ENCODE measurements around the gene SRRM2.

SRRM2 gene

DNA sequence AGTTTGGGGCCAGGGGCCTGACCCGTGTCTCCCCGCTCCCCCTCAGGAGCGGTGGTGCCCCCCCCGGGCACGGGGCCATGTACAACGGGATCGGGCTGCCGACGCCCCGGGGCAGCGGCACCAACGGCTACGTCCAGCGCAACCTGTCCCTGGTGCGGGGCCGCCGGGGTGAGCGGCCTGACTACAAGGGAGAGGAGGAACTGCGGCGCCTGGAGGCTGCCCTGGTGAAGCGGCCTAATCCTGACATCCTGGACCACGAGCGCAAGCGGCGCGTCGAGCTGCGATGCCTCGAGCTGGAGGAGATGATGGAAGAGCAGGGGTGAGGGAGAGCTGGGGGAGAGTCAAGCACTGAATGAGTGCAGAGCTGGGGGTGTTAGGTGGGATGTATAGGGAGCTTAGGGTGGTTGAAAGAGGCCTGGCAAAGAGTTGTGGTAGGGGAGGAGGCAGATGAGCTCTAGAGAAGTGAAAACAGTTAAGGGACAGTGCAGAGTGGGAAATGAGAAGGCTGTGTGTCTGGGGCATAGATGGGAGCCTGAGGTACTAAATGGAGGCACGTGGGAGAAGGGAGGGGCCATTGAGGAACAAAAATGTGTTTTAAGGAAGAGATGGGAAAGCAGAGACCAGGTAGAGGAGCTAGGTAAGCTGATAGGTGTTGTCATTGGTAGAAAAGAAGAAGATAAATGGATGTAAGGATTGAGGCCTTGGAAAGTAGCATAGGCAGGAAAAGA lies 4.0 kb downstream of the SRRM2 start:
- Mint-ChIP-seq H3K36me3 (ENCODE audit: low read depth) (peaks cover 72% of the 10 kb centered on the region), H3K4me3 (peak overlapping the region; percentile 8), H3K27me3 (ENCODE audit: low read depth, poor library complexity) (peaks cover 5% of the 10 kb centered on the region), H3K27ac (peak overlapping the region; percentile 32), H3K4me1 (peaks cover 34% of the 10 kb centered on the region), H3K9me3 (peaks cover 37% of the 10 kb centered on the region)
- no peak for DNase-seq
- TF ChIP-seq, protein P1, sequence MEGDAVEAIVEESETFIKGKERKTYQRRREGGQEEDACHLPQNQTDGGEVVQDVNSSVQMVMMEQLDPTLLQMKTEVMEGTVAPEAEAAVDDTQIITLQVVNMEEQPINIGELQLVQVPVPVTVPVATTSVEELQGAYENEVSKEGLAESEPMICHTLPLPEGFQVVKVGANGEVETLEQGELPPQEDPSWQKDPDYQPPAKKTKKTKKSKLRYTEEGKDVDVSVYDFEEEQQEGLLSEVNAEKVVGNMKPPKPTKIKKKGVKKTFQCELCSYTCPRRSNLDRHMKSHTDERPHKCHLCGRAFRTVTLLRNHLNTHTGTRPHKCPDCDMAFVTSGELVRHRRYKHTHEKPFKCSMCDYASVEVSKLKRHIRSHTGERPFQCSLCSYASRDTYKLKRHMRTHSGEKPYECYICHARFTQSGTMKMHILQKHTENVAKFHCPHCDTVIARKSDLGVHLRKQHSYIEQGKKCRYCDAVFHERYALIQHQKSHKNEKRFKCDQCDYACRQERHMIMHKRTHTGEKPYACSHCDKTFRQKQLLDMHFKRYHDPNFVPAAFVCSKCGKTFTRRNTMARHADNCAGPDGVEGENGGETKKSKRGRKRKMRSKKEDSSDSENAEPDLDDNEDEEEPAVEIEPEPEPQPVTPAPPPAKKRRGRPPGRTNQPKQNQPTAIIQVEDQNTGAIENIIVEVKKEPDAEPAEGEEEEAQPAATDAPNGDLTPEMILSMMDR (IDR thresholded peaks at IDR 0.05), result no peak

DNA sequence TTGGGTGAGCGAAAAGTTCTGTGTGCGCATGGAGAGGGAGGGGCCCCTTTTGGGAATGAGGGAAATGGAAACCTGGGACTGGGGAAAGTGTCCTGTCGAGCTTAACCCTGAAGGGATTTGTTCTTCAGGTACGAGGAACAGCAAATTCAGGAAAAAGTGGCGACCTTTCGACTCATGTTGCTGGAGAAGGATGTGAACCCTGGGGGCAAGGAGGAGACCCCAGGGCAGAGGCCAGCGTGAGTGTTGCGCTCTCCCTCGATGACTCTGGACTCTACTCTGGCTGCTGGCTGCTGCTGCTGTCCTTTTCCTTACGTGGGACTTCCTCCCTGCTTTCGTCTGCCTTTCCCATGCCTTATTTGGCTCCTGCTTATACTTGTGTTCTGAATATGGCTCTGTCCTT lies 4.9 kb downstream of the SRRM2 start:
- TF ChIP-seq, protein P1 (IDR thresholded peaks at IDR 0.05), result no peak
- H3K4me1 Mint-ChIP-seq, result peaks cover 30% of the 10 kb centered on the region
- peaks cover 46% of the 10 kb centered on the region for H3K9me3 Mint-ChIP-seq
- peaks cover 81% of the 10 kb centered on the region for H3K36me3 Mint-ChIP-seq (ENCODE audit: low read depth)
- no peak for DNase-seq
- no peak overlapping the region for H3K4me3 Mint-ChIP-seq
- H3K27ac Mint-ChIP-seq, result no peak overlapping the region
- peaks cover 5% of the 10 kb centered on the region for H3K27me3 Mint-ChIP-seq (ENCODE audit: low read depth, poor library complexity)

DNA sequence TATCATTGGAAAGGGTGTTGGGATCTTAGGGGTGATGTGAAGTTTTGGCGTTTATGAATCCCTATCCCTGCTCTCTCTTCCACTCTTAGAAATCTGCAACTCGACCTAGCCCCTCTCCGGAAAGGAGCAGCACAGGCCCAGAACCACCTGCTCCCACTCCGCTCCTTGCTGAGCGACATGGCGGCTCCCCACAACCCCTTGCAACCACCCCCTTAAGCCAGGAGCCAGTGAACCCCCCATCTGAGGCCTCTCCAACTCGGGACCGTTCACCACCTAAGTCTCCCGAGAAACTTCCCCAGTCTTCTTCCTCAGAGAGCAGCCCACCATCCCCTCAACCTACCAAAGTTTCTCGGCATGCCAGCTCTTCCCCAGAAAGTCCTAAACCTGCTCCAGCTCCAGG lies 9.0 kb downstream of the SRRM2 start:
- H3K27me3 Mint-ChIP-seq (ENCODE audit: low read depth, poor library complexity), result peaks cover 5% of the 10 kb centered on the region
- no peak overlapping the region for H3K4me3 Mint-ChIP-seq

GRCh38 chr16:2761886-2762583 lies 9.6 kb downstream of the SRRM2 start:
- DNase-seq, result no peak
- Mint-ChIP-seq H3K4me3 (no peak overlapping the region), H3K9me3 (peaks cover 91% of the 10 kb centered on the region), H3K4me1 (no peaks in the 10 kb centered on the region), H3K36me3 (ENCODE audit: low read depth) (peaks cover 100% of the 10 kb centered on the region), H3K27ac (no peak overlapping the region), H3K27me3 (ENCODE audit: low read depth, poor library complexity) (peaks cover 8% of the 10 kb centered on the region)
- TF ChIP-seq, protein P1 (IDR thresholded peaks at IDR 0.05), result no peak

More for the DNA sequence above, 9.0 kb downstream of the SRRM2 start:
- TF ChIP-seq, protein P1 (IDR thresholded peaks at IDR 0.05), result no peak
- no peak for DNase-seq
- Mint-ChIP-seq H3K4me1 (peaks cover 4% of the 10 kb centered on the region), H3K27ac (no peak overlapping the region), H3K36me3 (ENCODE audit: low read depth) (peaks cover 100% of the 10 kb centered on the region), H3K9me3 (peaks cover 87% of the 10 kb centered on the region)

GRCh38 chr16:2762711-2763110 lies 10.3 kb downstream of the SRRM2 start:
- Mint-ChIP-seq H3K4me3 (no peak overlapping the region), H3K9me3 (peaks cover 88% of the 10 kb centered on the region), H3K27me3 (ENCODE audit: low read depth, poor library complexity) (peaks cover 5% of the 10 kb centered on the region), H3K27ac (no peak overlapping the region), H3K4me1 (peaks cover 2% of the 10 kb centered on the region), H3K36me3 (ENCODE audit: low read depth) (peaks cover 98% of the 10 kb centered on the region)
- DNase-seq, result no peak
- TF ChIP-seq, protein P1 (IDR thresholded peaks at IDR 0.05), result no peak
